Mammary epithelial cell (primary cell): Measurements from ENCODE around the gene ATF6.

Experiments used
- EZH2 ChIP-seq: IDR thresholded peaks from 2 replicates; pipeline ENCODE4 v1.6.1; 2012; ENCODE audit warnings: low read length, inconsistent platforms, borderline replicate concordance
- TF ChIP-seq, protein P1 (sequence below), 2 donors: IDR thresholded peaks in 1 of 2; conservative IDR thresholded peaks in 1 of 2; 2 replicates each; pipeline ENCODE4 v1.5.1; 2011 to 2012; ENCODE audit warnings: inconsistent platforms in 2 of 2, low read length in 2 of 2, mild to moderate bottlenecking in 2 of 2, control low read depth in 1 of 2, low read depth in 1 of 2; ENCODE audit not compliant: insufficient read depth in 1 of 2; ENCODE audit errors: extremely low read depth in 1 of 2

DNA sequence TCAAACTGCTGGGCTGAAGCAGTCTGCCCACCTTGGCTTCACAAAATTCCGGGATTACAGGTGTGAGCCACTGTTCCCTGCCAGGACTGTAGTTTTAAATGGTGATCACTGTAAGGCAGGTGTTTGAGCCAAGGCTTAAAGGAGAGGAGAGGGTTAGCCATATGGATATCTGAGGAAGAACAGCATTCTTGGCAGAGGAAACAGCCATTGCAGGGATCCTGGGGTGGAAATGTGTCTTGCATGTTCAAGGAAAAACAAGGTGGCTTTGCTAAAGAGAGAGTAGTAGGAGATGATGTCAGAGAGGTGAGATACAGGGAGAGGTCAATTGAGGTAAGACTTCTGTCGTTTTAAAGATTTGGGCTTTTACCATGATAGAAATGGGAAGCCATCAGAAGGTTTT is 73.5 kb downstream of the ATF6 start:
- TF ChIP-seq, protein P1, sequence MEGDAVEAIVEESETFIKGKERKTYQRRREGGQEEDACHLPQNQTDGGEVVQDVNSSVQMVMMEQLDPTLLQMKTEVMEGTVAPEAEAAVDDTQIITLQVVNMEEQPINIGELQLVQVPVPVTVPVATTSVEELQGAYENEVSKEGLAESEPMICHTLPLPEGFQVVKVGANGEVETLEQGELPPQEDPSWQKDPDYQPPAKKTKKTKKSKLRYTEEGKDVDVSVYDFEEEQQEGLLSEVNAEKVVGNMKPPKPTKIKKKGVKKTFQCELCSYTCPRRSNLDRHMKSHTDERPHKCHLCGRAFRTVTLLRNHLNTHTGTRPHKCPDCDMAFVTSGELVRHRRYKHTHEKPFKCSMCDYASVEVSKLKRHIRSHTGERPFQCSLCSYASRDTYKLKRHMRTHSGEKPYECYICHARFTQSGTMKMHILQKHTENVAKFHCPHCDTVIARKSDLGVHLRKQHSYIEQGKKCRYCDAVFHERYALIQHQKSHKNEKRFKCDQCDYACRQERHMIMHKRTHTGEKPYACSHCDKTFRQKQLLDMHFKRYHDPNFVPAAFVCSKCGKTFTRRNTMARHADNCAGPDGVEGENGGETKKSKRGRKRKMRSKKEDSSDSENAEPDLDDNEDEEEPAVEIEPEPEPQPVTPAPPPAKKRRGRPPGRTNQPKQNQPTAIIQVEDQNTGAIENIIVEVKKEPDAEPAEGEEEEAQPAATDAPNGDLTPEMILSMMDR (conservative IDR thresholded peaks at IDR 0.05 in 1 of 2, IDR thresholded peaks at IDR 0.05 in 1 of 2; ENCODE audit: extremely low read depth in 1 of 2, insufficient read depth in 1 of 2, low read depth in 1 of 2, low read length in 2 of 2), result no peak
- TF ChIP-seq EZH2, result no peak
